CD4-positive, alpha-beta T cell (primary cell): ENCODE measurements around the gene TTC28. TPM values are rescaled to one million over a fixed set of nuclear protein-coding genes. Genes with fewer than 3 reads are reported as not detected.

Source experiments
- ATAC-seq: fragments of 200-7000 bp; cut with Tn5 transposase; one replicate; pipeline ENCODE4 v1.10.0; 2022; ENCODE audit warnings: mild to moderate bottlenecking; ENCODE audit not compliant: poor library complexity
- CTCF ChIA-PET: fragments of 350-600 bp; sonication (Branson Sonifier 250); formaldehyde crosslinking; loops from one replicate; lab custom pipeline; 2021; ENCODE audit warnings: antibody characterized with exemption, inconsistent platforms; lab: Charles Lee
- POLR2A ChIA-PET: fragments of 350-600 bp; sonication (Branson Sonifier 250); formaldehyde crosslinking; loops from one replicate; lab custom pipeline; 2021; ENCODE audit warnings: antibody characterized with exemption, inconsistent platforms; lab: Charles Lee
- DNase-seq, 14 experiments: peaks; one replicate each; pipeline ENCODE4 v3.0.0-alpha.2; 2013 to 2020; ENCODE audit warnings: mixed read lengths in 2 of 14
- H3K27ac ChIP-seq, 2 donors: one replicate each; pipeline versions ENCODE4 v1.5.1 to v1.7.0; 2013; ENCODE audit warnings: low read length in 2 of 2, low read depth in 1 of 2, mild to moderate bottlenecking in 1 of 2
- H3K27me3 ChIP-seq, 2 experiments: 1 replicate in 1 of 2; 2 replicates in 1 of 2; pipeline versions ENCODE4 v1.6.1 to v1.7.0; 2013; ENCODE audit warnings: low read length in 2 of 2, control low read depth in 1 of 2, mild to moderate bottlenecking in 1 of 2, moderate library complexity in 1 of 2; ENCODE audit not compliant: insufficient read depth in 2 of 2, control insufficient read depth in 1 of 2
- H3K36me3 ChIP-seq: one replicate; pipeline ENCODE4 v1.6.1; 2013; ENCODE audit warnings: low read length, control low read depth; ENCODE audit not compliant: insufficient read depth
- H3K4me1 ChIP-seq: one replicate; pipeline ENCODE4 v1.6.1; 2013; ENCODE audit warnings: low read length, control low read depth; ENCODE audit not compliant: insufficient read depth
- H3K4me3 ChIP-seq: one replicate; pipeline ENCODE4 v1.5.1; 2013; ENCODE audit warnings: mild to moderate bottlenecking, low read length, moderate library complexity
- H3K9me3 ChIP-seq, 2 experiments: 1 replicate in 1 of 2; 2 replicates in 1 of 2; pipeline versions ENCODE4 v1.6.1 to v1.7.0; 2013; ENCODE audit warnings: low read length in 2 of 2, mild to moderate bottlenecking in 2 of 2, control low read depth in 1 of 2, moderate library complexity in 1 of 2; ENCODE audit not compliant: control insufficient read depth in 1 of 2, insufficient read depth in 1 of 2
- H3K27ac Mint-ChIP-seq: one replicate; pipeline ENCODE4 v1.8.0; 2020; ENCODE audit warnings: mixed read lengths
- H3K27me3 Mint-ChIP-seq: one replicate; pipeline ENCODE4 v1.8.0; 2021; ENCODE audit warnings: mixed read lengths
- H3K36me3 Mint-ChIP-seq: one replicate; pipeline ENCODE4 v1.8.0; 2021; ENCODE audit warnings: low read depth, mixed read lengths
- H3K4me1 Mint-ChIP-seq: one replicate; pipeline ENCODE4 v1.8.0; 2021; ENCODE audit warnings: low read depth, mixed read lengths
- H3K4me3 Mint-ChIP-seq: one replicate; pipeline ENCODE4 v1.8.0; 2020; ENCODE audit warnings: mild to moderate bottlenecking, mixed read lengths
- H3K9me3 Mint-ChIP-seq: one replicate; pipeline ENCODE4 v1.8.0; 2020; ENCODE audit warnings: mixed read lengths
- CTCF ChIP-seq: fragments of 200-600 bp; IDR thresholded peaks from one replicate; pipeline ENCODE4 v1.8.0; 2022; ENCODE audit warnings: antibody characterized with exemption, mild to moderate bottlenecking
- intact Hi-C, 2 experiments: fragments of 100-400 bp; cut with DNase I in 1 of 2; cut with micrococcal nuclease in 1 of 2; formaldehyde crosslinking; loops; one replicate each; pipeline versions ENCODE4 v1.15.1 to v1.9.0; 2023 to 2025; cut with DNase I, micrococcal nuclease
- total RNA-seq, 174 experiments: library from RNA in 2 of 174; stranded (reverse) in 2 of 174; gene quantifications; one replicate each; pipeline ENCODE4 v1.2.3 and lab custom pipeline; 2021 to 2026

The TTC28 gene
- total RNA-seq, 2 experiments from 2014 or later: 4.6 to 5.7 TPM

DNA sequence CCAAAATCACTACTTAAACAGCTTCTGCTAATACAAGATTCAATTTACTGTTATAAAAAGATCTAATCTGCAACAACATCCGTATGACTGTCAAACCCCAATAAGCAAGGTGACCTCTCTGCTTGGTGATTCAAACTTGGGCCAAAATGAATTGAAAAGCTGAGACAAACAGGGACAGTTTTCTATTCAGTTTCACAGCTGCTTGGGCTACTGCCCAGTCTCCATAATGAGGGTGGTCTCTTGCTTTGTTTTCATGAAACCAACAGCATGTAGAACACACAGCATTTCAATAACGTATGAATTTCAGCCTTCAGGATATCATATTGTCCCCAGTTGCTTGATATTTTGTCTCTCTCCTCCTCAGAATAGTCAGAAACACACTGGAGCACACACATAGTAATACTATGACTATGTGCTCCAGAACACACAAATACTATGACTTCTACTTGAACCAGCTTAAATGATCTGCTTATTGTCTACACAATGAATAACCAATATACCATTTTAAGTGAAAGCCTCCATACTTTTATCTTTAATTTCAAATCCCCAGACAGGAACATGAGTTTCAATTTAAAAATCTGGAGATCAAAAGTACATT, 285.0 kb downstream of the TTC28 start:
- intact Hi-C loops: no loop called here

DNA sequence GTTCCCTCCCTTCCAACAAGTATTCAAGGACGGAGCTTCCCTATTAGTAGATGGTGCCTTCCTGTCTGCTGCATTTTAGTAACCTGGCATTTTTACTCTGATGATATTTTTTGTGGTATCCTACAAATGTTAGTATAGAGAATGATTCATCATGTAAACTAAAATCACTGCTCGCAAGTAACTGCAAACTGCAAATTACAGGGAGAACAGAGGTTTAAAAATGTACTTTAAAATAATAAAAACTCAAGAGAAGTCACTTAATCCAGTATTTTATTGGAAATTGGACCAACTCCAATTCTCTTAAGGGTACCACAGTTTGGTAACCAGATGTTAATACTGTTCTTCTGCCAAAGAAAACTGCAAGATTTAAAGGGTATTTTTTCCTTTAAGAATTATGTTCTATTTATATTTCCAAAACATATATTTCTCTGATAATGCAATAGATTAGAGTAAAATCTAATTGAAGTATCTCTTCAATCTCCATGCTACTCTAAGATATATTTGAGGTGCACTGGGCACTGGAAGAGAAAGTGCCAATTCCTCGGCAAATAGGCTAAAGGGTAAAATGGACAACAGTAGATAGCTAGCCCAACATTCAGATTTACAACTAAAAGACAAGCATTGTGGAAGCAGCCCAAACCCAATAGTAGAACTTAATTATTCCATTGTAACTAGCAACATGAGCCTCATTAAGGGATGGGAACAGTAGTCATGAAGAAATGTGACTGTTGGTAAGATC, 298.0 kb downstream of the TTC28 start:
- ChIA-PET CTCF (no interaction called here), POLR2A (no interaction called here)
- H3K4me1 Mint-ChIP-seq: peaks cover 4% of the 10 kb centered on the region
- no peak for ATAC-seq
- TF ChIP-seq CTCF: no peak
- Histone ChIP-seq H3K4me3 (no peak overlapping the region), H3K27ac (no peak overlapping the region), H3K27me3 (no peaks in the 10 kb centered on the region), H3K9me3 (peaks cover 0 to 3% of the 10 kb centered on the region in 2 experiments), H3K4me1 (no peaks in the 10 kb centered on the region), H3K36me3 (no peaks in the 10 kb centered on the region)
- no peak overlapping the region for H3K27ac Mint-ChIP-seq
- no peaks in the 10 kb centered on the region for H3K9me3 Mint-ChIP-seq
- intact Hi-C loops: no loop called here
- H3K4me3 Mint-ChIP-seq: no peak overlapping the region
- no peaks in the 10 kb centered on the region for H3K27me3 Mint-ChIP-seq
- no peaks in the 10 kb centered on the region for H3K36me3 Mint-ChIP-seq
- DNase-seq: no peak

More for the DNA sequence above, 285.0 kb downstream of the TTC28 start:
- Mint-ChIP-seq H3K27ac (no peak overlapping the region), H3K9me3 (no peaks in the 10 kb centered on the region), H3K36me3 (no peaks in the 10 kb centered on the region), H3K27me3 (no peaks in the 10 kb centered on the region), H3K4me3 (no peak overlapping the region), H3K4me1 (no peaks in the 10 kb centered on the region)
- POLR2A ChIA-PET: no interaction called here
- TF ChIP-seq CTCF: no peak
- peaks cover 0 to 4% of the 10 kb centered on the region in 2 experiments for H3K9me3 ChIP-seq
- CTCF ChIA-PET: no interaction called here
- no peaks in the 10 kb centered on the region for H3K27me3 ChIP-seq
- H3K4me1 ChIP-seq: no peaks in the 10 kb centered on the region
- DNase-seq (no peak), ATAC-seq (no peak)
- H3K36me3 ChIP-seq: no peaks in the 10 kb centered on the region
- H3K4me3 ChIP-seq: no peak overlapping the region
- no peak overlapping the region for H3K27ac ChIP-seq

DNA sequence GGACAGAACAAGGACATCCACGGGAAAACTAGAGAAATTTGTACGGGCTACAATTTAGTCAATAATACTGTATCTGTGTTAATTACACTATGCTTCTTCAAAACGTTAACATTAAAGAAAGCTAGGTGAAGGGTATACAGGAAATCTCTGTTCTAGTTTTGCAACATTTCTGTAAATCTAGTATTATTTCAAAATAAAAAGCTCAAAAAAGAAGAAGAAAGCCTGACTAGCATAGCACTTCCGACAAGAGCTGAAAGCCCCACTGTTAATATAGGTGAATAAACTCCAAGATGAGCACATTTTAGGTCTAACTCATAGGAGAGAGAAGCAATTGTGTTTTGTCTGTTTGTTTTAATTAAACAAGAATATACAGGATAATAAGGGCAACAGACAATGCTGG, 299.7 kb downstream of the TTC28 start:
- no peak overlapping the region for H3K4me3 ChIP-seq
- no peaks in the 10 kb centered on the region for H3K27me3 ChIP-seq
- no peaks in the 10 kb centered on the region for H3K9me3 ChIP-seq
- no peaks in the 10 kb centered on the region for H3K4me1 ChIP-seq
- no peak overlapping the region for H3K27ac ChIP-seq
- no peak for TF ChIP-seq CTCF
- Mint-ChIP-seq H3K4me3 (no peak overlapping the region), H3K4me1 (peaks cover 4% of the 10 kb centered on the region), H3K9me3 (no peaks in the 10 kb centered on the region), H3K27ac (no peak overlapping the region), H3K36me3 (no peaks in the 10 kb centered on the region), H3K27me3 (no peaks in the 10 kb centered on the region)
- ChIA-PET CTCF (no interaction called here), POLR2A (interaction anchor here (1.0 kb wide), 1 partner anchor 28 kb away, joined by 3 read pairs; no protein-coding TSS in a partner anchor)
- no peak for ATAC-seq
- no peaks in the 10 kb centered on the region for H3K36me3 ChIP-seq
- intact Hi-C loops: no loop called here
- no peak for DNase-seq
